ENCODE measurements around the gene PAK5. TPM values are rescaled to one million over a fixed set of nuclear protein-coding genes. Genes with fewer than 3 reads are reported as not detected.

Gene PAK5
- total RNA-seq, 1 donor: not detected

GRCh38 chr20:9632991-9633390, 205.9 kb downstream of the PAK5 start:
- no peak for TF ChIP-seq CTCF (IDR thresholded peaks at IDR 0.05; ENCODE audit: insufficient read depth, low read length)
- H3K4me3 ChIP-seq (ENCODE audit: low read depth, low read length): no peak overlapping the region
- DNase-seq (ENCODE audit: low read depth): no peak

- TF ChIP-seq CTCF (IDR thresholded peaks at IDR 0.05; ENCODE audit: insufficient read depth, low read length): no peak
- no peak overlapping the region for H3K4me3 ChIP-seq (ENCODE audit: low read depth, low read length)
- no peak for DNase-seq (ENCODE audit: low read depth)
Observed at GRCh38 chr20:9632265-9632664, 206.6 kb downstream of the PAK5 start.

- no peak for DNase-seq (ENCODE audit: low read depth)
- no peak for TF ChIP-seq CTCF (IDR thresholded peaks at IDR 0.05; ENCODE audit: insufficient read depth, low read length)
- H3K4me3 ChIP-seq (ENCODE audit: low read depth, low read length): no peak overlapping the region
Observed at GRCh38 chr20:9630554-9630953, 208.3 kb downstream of the PAK5 start.

GRCh38 chr20:9629831-9630230, 209.0 kb downstream of the PAK5 start:
- DNase-seq (ENCODE audit: low read depth): no peak
- TF ChIP-seq CTCF (IDR thresholded peaks at IDR 0.05; ENCODE audit: insufficient read depth, low read length): no peak
- H3K4me3 ChIP-seq (ENCODE audit: low read depth, low read length): no peak overlapping the region

GRCh38 chr20:9628589-9628988, 210.3 kb downstream of the PAK5 start:
- DNase-seq (ENCODE audit: low read depth): no peak
- no peak overlapping the region for H3K4me3 ChIP-seq (ENCODE audit: low read depth, low read length)
- TF ChIP-seq CTCF (IDR thresholded peaks at IDR 0.05; ENCODE audit: insufficient read depth, low read length): no peak

- TF ChIP-seq CTCF (IDR thresholded peaks at IDR 0.05; ENCODE audit: insufficient read depth, low read length): no peak
- no peak for DNase-seq (ENCODE audit: low read depth)
- no peak overlapping the region for H3K4me3 ChIP-seq (ENCODE audit: low read depth, low read length)
Observed at GRCh38 chr20:9628141-9628540, 210.7 kb downstream of the PAK5 start.

GRCh38 chr20:9627219-9627618, 211.7 kb downstream of the PAK5 start:
- no peak overlapping the region for H3K4me3 ChIP-seq (ENCODE audit: low read depth, low read length)
- TF ChIP-seq CTCF (IDR thresholded peaks at IDR 0.05; ENCODE audit: insufficient read depth, low read length): no peak
- DNase-seq (ENCODE audit: low read depth): no peak

All from fibroblast of the aortic adventitia (primary cell).